Measurements from ENCODE around the gene ABCC1. TPM values are rescaled to one million over a fixed set of nuclear protein-coding genes. Genes with fewer than 3 reads are reported as not detected.
"Not testable (repeated sequence)": the region's sequence is repeated elsewhere in the genome, so short reads cannot be mapped to it uniquely, and the experiment has no call there.

Gene ABCC1
- total RNA-seq, 1 experiment from 2014 or later, result 56.4 TPM

- Histone ChIP-seq H3K4me1 (ENCODE audit: insufficient read depth, low read length) (no peaks in the 10 kb centered on the region), H3K9ac (ENCODE audit: extremely low read depth, insufficient read length, low read length) (no peak overlapping the region), H4K91ac (ENCODE audit: insufficient read length, low read depth, low read length) (no peak overlapping the region), H2BK5ac (ENCODE audit: insufficient read length, low read length) (no peak overlapping the region), H3K27me3 (ENCODE audit: insufficient read depth, low read length) (no peaks in the 10 kb centered on the region), H3K4me2 (ENCODE audit: insufficient read depth, insufficient read length, low read length) (no peak overlapping the region), H3K27ac (ENCODE audit: insufficient read length, low read depth, low read length) (no peak overlapping the region), H3K23me2 (ENCODE audit: insufficient read length, low read depth, low read length, poor library complexity, severe bottlenecking) (no peaks in the 10 kb centered on the region), H4K5ac (ENCODE audit: insufficient read length, low read depth, low read length) (no peak overlapping the region), H2AFZ (ENCODE audit: low read length) (no peak overlapping the region), H3K4ac (ENCODE audit: low read depth, low read length) (no peak overlapping the region), H4K20me1 (ENCODE audit: control insufficient read depth, insufficient read depth, insufficient read length) (no peaks in the 10 kb centered on the region), H3K14ac (ENCODE audit: insufficient read depth, low read length) (no peak overlapping the region), H3K79me2 (ENCODE audit: insufficient read depth, low read length) (no peaks in the 10 kb centered on the region), H2BK15ac (ENCODE audit: low read depth, low read length) (no peak overlapping the region), H2AK5ac (ENCODE audit: insufficient read length, low read length) (no peak overlapping the region), H3K18ac (ENCODE audit: insufficient read length, low read depth, low read length) (no peak overlapping the region), H3K23ac (ENCODE audit: insufficient read length, low read depth, low read length) (no peak overlapping the region), H3T11ph (ENCODE audit: low read length) (no peak overlapping the region), H2BK120ac (ENCODE audit: low read depth, low read length, poor library complexity, severe bottlenecking) (no peak overlapping the region), H4K8ac (replicated peaks; ENCODE audit: insufficient read length, low read depth, low read length) (no peak overlapping the region), H2BK12ac (ENCODE audit: insufficient read length, low read depth, low read length) (no peak overlapping the region), H2BK20ac (ENCODE audit: low read depth, low read length, poor library complexity, severe bottlenecking) (no peak overlapping the region), H3K9me3 (ENCODE audit: control insufficient read depth, low read depth, low read length) (no peaks in the 10 kb centered on the region), H3K56ac (ENCODE audit: insufficient read length, low read depth, low read length) (no peak overlapping the region), H3K79me1 (ENCODE audit: insufficient read depth, low read depth, low read length, poor library complexity, severe bottlenecking) (no peaks in the 10 kb centered on the region)
- Mint-ChIP-seq H3K36me3 (ENCODE audit: insufficient read depth in 1 of 3, low read depth in 3 of 3) (peaks cover 0 to 2% (median 0%) of the 10 kb centered on the region in 3 experiments; a peak in 1 of 7 replicates), H3K4me3 (no peak overlapping the region), H3K27me3 (ENCODE audit: low read depth) (peaks cover 2% of the 10 kb centered on the region; the same call in 1 of the 2 replicates), H3K27ac (peak overlapping the region in 1 of 3 experiments; percentile 71; a peak in 1 of 7 replicates), H3K4me1 (peaks cover 4 to 5% of the 10 kb centered on the region in 2 experiments), H3K9me3 (peaks cover 12 to 15% of the 10 kb centered on the region in 2 experiments; a peak in 4 of 5 replicates)
- TF ChIP-seq CTCF (conservative IDR thresholded peaks at IDR 0.05), result no peak
- WGBS (ENCODE audit: extremely low coverage, insufficient read length, low lambda C conversion rate), result no CpG with 5 or more reads among the region's 7 CpGs
- DNase-seq, result no peak
These were observed 229.2 kb downstream of the ABCC1 start for GRCh38 chr16:16178455-16179162.

GRCh38 chr16:16181748-16182147 lies 232.3 kb downstream of the ABCC1 start:
- not testable (repeated sequence) for H3K27me3 ChIP-seq (ENCODE audit: insufficient read depth, low read length); H3K14ac ChIP-seq (ENCODE audit: insufficient read depth, low read length); H2BK12ac ChIP-seq (ENCODE audit: insufficient read length, low read depth, low read length); H4K20me1 ChIP-seq (ENCODE audit: control insufficient read depth, insufficient read depth, insufficient read length); DNase-seq; H3K27ac Mint-ChIP-seq; H3K79me1 ChIP-seq (ENCODE audit: insufficient read depth, low read depth, low read length, poor library complexity, severe bottlenecking); H3K27me3 Mint-ChIP-seq (ENCODE audit: low read depth); H3K18ac ChIP-seq (ENCODE audit: insufficient read length, low read depth, low read length); H3K4me1 Mint-ChIP-seq; H3K23me2 ChIP-seq (ENCODE audit: insufficient read length, low read depth, low read length, poor library complexity, severe bottlenecking); H3K9me3 ChIP-seq (ENCODE audit: control insufficient read depth, low read depth, low read length); H4K91ac ChIP-seq (ENCODE audit: insufficient read length, low read depth, low read length); H2BK20ac ChIP-seq (ENCODE audit: low read depth, low read length, poor library complexity, severe bottlenecking); H3K4me1 ChIP-seq (ENCODE audit: insufficient read depth, low read length); H2AFZ ChIP-seq (ENCODE audit: low read length); H3K79me2 ChIP-seq (ENCODE audit: insufficient read depth, low read length); H4K8ac ChIP-seq (replicated peaks; ENCODE audit: insufficient read length, low read depth, low read length); H3T11ph ChIP-seq (ENCODE audit: low read length); H3K9ac ChIP-seq (ENCODE audit: extremely low read depth, insufficient read length, low read length); H2AK5ac ChIP-seq (ENCODE audit: insufficient read length, low read length); H2BK120ac ChIP-seq (ENCODE audit: low read depth, low read length, poor library complexity, severe bottlenecking); H3K4me2 ChIP-seq (ENCODE audit: insufficient read depth, insufficient read length, low read length); H3K56ac ChIP-seq (ENCODE audit: insufficient read length, low read depth, low read length); H3K4ac ChIP-seq (ENCODE audit: low read depth, low read length); H3K23ac ChIP-seq (ENCODE audit: insufficient read length, low read depth, low read length); H3K4me3 Mint-ChIP-seq; H2BK5ac ChIP-seq (ENCODE audit: insufficient read length, low read length); H3K36me3 Mint-ChIP-seq (ENCODE audit: insufficient read depth in 1 of 3, low read depth in 3 of 3); H2BK15ac ChIP-seq (ENCODE audit: low read depth, low read length); H4K5ac ChIP-seq (ENCODE audit: insufficient read length, low read depth, low read length); H3K27ac ChIP-seq (ENCODE audit: insufficient read length, low read depth, low read length)
- H3K9me3 Mint-ChIP-seq, result peaks cover 12 to 15% of the 10 kb centered on the region in 2 experiments; a peak in 4 of 5 replicates
- no CpG with 5 or more reads among the region's 3 CpGs for WGBS (ENCODE audit: extremely low coverage, insufficient read length, low lambda C conversion rate)
